Hippocampal formation (tissue), 2 donors: ENCODE measurements around the gene SCYGR3.

Experiments used
- DNase-seq, 2 donors: peaks; one replicate each; lab custom pipeline; 2025; lab: John Stamatoyannopoulos, UW

The SCYGR3 gene, protein sequence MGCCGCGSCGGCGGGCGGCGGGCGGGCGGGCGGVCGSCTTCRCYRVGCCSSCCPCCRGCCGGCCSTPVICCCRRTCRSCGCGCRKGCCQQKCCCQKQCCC

DNA sequence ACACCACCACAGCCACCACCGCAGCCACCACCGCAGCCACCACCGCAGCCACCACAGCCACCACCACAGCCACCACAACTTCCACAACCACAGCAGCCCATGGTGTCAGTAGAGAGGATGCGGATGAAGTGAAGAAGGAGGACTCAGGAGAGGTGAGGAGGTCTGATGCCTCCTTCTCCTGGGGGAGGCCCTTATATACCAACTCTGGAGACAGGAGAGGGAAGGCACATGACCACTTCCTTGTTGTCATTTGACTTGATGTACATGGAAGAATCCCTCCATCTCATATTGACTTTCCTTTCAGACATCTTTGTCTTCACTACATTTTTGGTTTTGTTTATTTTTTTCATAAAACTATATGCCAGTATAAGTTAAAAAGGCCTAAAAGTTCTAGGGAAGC is at the start of gene SCYGR3:
TSS of gene SCYGR3 (minus strand) at position 101 of the 400 bp plus-strand sequence. CDS start at position 101, 0 bp downstream.
- DNase-seq = no peak

GRCh38 chr2:227661827-227662226 is 47.2 kb upstream of the SCYGR3 start:
- DNase-seq = no peak

DNA sequence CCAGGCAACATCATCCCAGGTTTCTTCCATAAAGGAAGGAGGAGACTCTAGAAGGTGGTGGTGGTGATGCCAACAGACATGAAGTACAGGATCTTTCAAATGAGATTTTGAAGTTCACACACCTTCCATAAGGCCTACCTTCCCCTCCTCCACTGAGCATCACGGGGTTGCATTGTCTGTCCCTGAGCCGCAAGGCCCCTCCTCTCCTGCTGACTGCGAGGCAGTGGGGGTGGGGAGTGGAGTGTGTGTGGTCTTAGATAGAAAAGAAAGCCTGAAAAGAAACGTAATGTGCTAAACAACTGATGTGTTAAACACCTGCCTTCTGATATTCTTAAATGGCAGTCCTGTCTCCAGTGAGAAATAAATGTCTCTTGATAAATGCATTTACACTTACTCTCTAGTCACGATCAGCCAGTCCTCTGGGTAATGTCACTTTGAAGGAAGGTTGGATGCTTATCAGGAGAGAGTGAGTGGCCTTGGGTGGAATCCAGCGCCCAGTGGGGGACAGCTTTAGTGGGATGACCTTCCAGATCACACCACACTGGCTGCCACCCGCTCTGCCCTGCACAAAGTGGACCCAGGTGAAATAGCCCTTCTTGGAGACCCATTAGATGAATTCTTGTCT is 46.5 kb upstream of the SCYGR3 start:
- DNase-seq = no peak

DNA sequence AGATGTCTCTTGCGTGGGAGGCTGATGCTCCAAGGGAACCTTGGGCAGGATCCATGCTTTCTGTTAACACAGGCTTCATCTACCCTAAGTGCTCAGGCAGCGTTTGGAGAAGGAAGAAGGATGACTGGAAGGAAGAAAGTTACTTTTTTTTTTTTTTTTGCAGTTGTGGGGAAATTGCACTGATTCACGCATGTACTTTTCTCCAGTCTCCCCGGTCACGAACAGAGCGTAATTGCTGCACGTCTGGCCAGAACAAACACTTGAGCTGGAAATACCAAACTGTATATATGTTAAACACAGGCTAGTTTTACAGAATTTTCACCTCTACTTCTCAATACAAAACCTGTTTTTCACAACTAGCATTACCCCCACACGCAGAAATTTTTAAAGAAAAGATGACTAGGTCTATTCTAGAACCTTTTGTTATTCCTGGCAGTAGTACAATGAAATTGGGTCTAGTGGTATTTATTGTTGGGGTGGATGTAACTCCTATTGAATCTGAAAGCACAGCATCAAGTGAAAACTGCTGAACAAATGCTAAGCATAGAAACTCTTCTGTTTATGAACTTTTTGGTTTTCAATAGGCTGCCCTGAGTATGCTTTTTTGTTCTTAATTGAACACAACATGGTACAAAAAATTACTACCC is 42.7 kb upstream of the SCYGR3 start:
- DNase-seq = no peak

GRCh38 chr2:227655454-227655853 is 40.8 kb upstream of the SCYGR3 start:
- DNase-seq = no peak

- no peak for DNase-seq
Measured at GRCh38 chr2:227654426-227654825, 39.8 kb upstream of the SCYGR3 start.

GRCh38 chr2:227653419-227653818 is 38.8 kb upstream of the SCYGR3 start:
- no peak for DNase-seq

DNA sequence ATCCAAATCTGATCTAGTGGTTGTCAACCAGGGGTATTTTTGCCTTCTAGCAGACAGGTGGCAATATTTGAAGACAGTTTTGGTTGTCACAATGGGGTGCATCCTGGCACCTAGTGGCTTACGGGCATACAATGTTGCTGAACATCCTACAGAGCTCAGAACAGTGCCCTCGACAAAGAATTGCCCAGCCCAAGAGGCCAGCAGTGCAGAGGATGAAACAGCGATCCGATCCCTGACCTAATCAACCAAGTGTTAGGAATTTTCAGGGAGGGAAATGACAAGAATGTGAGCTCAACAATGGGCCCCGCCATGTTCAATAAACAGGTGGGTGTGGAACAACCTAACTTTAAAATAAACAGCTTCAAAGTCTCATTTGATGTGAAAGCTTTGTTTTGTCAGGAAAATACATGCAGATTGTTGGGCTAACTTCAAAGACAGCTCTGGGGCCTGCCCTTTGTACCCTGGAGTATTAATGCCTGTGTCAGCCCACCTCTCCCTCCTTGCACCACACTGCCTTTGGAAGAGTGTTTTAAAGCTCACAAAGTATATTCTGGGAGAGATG is 29.4 kb upstream of the SCYGR3 start:
- no peak for DNase-seq

DNA sequence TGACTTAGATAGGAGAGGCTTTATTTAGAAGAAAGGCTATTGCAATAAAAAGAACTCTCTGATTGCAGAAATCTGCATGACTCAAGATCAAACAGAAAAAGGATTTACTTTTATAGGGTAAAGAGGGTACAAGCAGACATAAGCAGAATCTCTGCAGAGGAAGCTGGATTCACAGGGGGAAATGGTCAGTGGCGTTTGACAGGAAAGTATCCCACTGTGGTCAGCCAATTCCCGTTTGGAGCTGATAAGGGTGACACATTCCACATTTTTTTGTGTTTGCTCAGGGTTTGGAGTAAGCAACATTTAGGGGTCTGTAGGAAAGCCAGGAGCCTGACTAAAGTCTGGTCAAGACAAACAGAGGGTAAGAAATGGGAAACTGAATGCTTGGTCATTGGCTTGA is 28.0 kb upstream of the SCYGR3 start:
- DNase-seq = no peak

GRCh38 chr2:227634201-227634600 is 19.6 kb upstream of the SCYGR3 start:
- DNase-seq = no peak

DNA sequence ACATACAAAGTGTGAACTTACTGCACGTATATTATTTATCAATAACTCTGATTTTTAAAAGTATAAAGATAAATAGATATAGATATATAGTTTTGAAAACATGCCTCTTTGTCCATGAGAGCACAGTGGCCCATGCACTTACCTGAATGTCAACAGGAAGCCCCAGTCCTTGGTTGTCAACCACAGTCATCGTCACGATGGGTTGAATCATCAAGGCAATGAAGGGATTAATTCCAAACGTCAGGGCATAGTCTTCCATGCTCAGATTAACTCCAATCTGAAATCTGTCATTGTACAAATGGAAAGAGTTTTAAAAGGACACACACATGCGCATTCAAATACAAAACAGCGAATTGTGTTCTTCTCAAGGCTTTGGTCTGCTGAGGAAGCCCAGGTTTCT is 18.2 kb upstream of the SCYGR3 start:
- no peak for DNase-seq

GRCh38 chr2:227630322-227630721 is 15.7 kb upstream of the SCYGR3 start:
- no peak for DNase-seq

DNA sequence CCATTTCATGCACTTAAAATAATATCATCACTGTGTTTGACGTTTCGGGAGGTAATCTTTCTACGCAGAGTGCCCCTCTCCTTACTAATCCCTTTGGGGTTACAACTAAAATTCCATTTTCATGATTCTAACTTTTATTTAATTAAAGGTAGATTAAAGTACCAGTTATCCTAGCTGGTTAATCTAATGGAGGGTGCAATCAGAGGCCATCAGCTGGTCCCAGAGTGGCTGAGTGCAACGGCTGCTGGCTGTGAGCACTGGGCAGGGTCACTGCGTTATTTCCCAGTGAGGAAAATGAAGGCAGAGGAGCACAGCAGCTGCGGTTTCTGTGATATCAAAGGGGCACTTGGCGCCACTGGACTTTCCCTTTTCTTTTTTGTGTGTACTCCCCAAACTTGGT is 14.8 kb upstream of the SCYGR3 start:
- no peak for DNase-seq

DNA sequence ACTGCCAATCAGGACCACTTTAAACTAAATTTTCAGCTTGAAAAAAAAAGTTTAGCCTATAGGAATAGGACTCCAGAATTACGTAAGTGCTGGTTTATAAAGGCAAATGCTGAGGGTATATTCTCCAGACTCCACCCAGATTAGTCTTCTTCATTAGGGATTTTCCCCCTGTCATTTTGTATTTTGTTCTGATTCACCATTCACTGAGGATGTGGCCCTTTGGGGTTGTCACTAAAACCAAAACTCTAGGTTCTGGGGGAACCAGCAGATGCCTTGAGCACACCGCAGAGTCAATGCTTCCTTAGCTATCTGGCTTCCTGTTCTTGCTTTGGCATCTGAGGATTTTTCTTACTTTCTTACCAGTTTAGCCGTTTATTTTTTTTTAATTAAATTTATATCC is 13.1 kb upstream of the SCYGR3 start:
- no peak for DNase-seq

DNA sequence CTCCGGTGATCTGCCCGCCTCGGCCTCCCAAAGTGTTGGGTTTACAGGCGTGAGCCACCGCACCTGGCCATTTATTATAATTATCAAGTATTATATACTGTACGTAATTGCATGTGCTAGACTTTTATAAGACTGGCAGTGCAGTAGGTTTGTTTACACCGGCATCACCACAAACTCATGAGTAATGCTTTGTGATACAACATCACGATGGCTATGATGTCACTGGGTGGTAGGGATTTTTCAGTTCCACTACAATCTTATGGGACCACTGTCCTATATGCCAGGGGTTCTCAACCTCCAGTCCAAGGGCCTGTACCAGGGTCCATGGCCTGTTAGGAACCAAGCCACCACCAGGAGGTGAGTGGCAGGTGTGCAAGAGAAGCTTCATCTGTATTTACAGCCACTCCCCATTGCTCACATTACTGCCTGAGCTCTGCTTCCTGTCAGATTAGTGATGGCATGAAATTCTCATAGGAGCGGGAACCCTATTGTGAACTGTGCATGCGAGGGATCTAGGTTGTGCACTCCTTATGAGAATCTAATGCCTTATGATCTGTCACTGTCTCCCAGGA is 12.0 kb upstream of the SCYGR3 start:
- DNase-seq = no peak

GRCh38 chr2:227625420-227625819 is 10.8 kb upstream of the SCYGR3 start:
- no peak for DNase-seq

GRCh38 chr2:227623226-227623625 is 8.6 kb upstream of the SCYGR3 start:
- DNase-seq = no peak

- DNase-seq = no peak
Measured at GRCh38 chr2:227617316-227618230, 2.9 kb upstream of the SCYGR3 start, which contains the start of gene SCYGR4. SCYGR4 (plus strand) TSS chr2:227617498; CDS start chr2:227617498, 0 bp downstream.

GRCh38 chr2:227616631-227617030 is 2.0 kb upstream of the SCYGR3 start:
- no peak for DNase-seq

DNA sequence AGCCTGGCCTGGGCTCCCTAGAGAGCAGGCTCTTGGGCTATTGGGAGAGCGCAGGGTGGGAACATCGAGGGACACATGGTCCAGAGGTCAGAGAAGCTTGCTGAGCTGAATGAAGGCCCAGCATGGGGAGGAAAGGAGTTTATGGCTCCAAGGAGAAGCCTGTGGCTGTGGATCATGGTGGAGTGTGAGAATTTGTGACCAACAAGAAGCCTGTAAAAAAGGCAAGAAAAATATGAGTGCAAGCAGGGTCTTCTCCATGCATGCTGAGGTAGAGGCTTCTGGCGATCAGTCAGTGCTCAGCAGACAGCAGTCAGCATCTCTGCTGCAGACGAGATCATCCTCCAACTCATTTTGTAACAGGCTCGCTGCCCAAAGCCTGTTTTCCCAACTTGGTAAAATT is 1.3 kb upstream of the SCYGR3 start:
- DNase-seq = no peak

DNA sequence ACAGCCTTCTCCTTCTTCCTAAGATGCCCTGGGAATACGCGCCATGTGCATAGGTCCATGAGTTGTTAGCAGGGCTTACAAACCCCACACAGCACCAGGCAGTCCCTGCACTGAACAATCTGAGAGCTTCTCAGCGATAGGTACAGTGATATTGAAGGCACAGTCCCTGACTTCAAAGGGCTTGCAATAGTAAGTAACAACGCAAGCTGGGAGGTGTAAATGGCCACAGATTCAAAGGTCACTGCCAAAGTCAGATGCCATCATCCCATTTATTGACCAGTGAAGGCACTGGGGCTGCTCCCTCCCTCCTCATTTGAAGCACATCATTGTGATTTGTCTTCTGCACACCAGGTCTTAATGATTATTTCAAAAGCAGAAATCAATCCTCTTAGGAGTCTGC is 541 bp upstream of the SCYGR3 start:
- no peak for DNase-seq

DNA sequence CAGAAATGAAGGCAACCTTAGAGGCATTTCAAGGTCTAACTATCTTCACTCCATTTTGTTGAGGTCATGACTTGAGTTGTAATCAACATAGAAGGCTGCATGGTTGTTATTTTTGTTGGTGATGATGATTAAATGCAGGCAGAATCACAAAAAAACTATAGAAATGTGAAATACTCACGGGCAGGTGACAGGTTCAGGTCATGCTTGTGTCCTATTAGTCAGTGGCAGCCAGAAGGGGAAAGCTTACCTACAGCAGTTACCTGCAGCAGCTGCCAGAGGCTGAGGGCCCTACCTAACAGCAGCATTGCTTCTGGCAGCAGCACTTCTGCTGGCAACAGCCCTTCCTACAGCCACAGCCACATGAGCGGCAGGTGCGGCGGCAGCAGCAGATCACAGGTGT is 394 bp downstream of the SCYGR3 start:
- no peak for DNase-seq
